Left ventricle myocardium inferior (tissue), 1 donor: ENCODE measurements around the gene FAF2. TPM values are rescaled to one million over a fixed set of nuclear protein-coding genes. Genes with fewer than 3 reads are reported as not detected.
A peak's percentile ranks its signal among the peaks of the same experiment; 100 is the strongest.

ENCODE experiments used
- DNase-seq: peaks from one replicate; pipeline ENCODE4 v3.0.0-alpha.2; 2020
- H3K27ac ChIP-seq: fragments of 200-600 bp; replicated peaks from 2 replicates; pipeline ENCODE4 v1.8.0; 2021
- H3K27me3 ChIP-seq: fragments of 200-600 bp; 2 replicates; pipeline ENCODE4 v1.8.0; 2021; ENCODE audit warnings: low read depth
- H3K36me3 ChIP-seq: fragments of 200-600 bp; 2 replicates; pipeline ENCODE4 v1.8.0; 2021
- H3K4me1 ChIP-seq: fragments of 200-600 bp; 2 replicates; pipeline ENCODE4 v1.8.0; 2021
- H3K4me3 ChIP-seq: fragments of 200-600 bp; 2 replicates; pipeline ENCODE4 v1.8.0; 2021; ENCODE audit warnings: mild to moderate bottlenecking, moderate library complexity
- H3K9me3 ChIP-seq: fragments of 200-600 bp; replicated peaks from 2 replicates; pipeline ENCODE4 v1.8.0; 2021
- intact Hi-C: fragments of 100-400 bp; cut with micrococcal nuclease; formaldehyde crosslinking; loops from one replicate; pipeline ENCODE4 v1.11.0; 2022
- total RNA-seq: library from RNA; stranded (reverse); fragmentation: NEBNext Ultra II Directional; extraction: Animal tissue kit (Norgen Biotek cat#: 25700); gene quantifications from one replicate; pipeline ENCODE4 v1.2.1, GENCODE V29; 2021
- TF ChIP-seq, protein P1 (sequence below): fragments of 200-600 bp; IDR thresholded peaks from 2 replicates; pipeline ENCODE4 v1.8.0; 2021; ENCODE audit warnings: antibody characterized with exemption, mild to moderate bottlenecking, borderline replicate concordance
- donor health status: DM: no; HTN: yes; CAD: no; lungs with severe emphysema.

The FAF2 gene
- total RNA-seq, 1 donor from 2014 or later: 13.0 TPM

DNA sequence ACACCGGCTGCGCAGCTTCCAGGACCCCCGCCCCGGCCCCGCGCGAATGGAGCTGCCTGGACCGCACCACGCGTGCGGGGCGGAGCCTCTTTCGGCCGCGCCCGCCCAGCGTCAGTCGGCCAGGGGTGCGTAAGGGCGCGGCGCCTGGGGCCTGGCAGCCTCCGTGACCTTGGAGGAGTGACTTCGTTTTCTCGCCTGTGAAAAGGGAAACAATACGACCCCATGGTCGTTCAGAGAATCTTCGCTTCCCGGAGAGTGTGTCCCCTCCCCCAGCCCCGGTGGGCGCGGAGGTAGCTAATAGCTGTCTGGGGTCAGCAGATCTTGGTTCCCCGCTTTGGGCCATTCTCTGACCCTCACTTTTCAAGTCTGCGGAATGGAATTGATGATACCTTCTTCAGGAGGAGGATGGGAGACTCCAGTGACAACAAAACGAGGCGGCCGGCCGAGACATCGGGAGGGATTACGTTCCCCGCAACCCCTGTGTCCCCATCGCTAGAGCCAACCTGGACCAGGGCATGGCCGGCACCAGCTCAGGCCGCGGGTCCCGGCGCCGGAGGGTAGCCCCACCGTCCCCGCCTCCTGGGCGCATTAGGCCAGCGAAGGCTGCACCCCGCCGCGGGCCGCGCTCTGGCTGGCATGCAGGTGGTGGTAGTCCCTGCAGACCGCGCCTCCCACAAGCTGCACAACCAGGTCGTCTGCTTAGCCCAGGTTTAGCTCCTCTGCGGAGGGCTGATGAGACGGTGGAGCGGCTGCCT, 95.4 kb downstream of the FAF2 start:
- Histone ChIP-seq H3K4me3 (peak overlapping the region; percentile 86), H3K27me3 (no peaks in the 10 kb centered on the region), H3K36me3 (no peaks in the 10 kb centered on the region), H3K9me3 (no peaks in the 10 kb centered on the region), H3K27ac (peak overlapping the region; percentile 91), H3K4me1 (peaks cover 57% of the 10 kb centered on the region)
- peak; percentile 83 for DNase-seq
- intact Hi-C loops: no loop called here
- TF ChIP-seq, protein P1, sequence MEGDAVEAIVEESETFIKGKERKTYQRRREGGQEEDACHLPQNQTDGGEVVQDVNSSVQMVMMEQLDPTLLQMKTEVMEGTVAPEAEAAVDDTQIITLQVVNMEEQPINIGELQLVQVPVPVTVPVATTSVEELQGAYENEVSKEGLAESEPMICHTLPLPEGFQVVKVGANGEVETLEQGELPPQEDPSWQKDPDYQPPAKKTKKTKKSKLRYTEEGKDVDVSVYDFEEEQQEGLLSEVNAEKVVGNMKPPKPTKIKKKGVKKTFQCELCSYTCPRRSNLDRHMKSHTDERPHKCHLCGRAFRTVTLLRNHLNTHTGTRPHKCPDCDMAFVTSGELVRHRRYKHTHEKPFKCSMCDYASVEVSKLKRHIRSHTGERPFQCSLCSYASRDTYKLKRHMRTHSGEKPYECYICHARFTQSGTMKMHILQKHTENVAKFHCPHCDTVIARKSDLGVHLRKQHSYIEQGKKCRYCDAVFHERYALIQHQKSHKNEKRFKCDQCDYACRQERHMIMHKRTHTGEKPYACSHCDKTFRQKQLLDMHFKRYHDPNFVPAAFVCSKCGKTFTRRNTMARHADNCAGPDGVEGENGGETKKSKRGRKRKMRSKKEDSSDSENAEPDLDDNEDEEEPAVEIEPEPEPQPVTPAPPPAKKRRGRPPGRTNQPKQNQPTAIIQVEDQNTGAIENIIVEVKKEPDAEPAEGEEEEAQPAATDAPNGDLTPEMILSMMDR: no peak

DNA sequence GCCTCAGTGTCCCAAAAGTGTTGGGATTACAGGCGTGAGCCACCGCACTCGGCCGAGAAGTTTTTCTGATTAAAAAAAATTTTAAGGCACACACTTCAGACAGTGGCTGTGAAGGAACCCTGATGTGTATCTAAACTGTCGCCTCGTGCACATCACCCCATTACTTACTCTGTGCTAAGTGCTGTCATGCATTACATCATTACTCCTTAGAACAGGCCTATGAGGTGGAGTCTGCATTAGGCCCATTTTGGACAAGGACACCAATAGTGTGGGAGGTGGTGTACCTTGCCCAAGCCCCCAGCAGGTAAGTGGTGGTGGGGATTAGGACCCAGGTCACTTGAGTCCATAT, 97.2 kb downstream of the FAF2 start:
- Histone ChIP-seq H3K27ac (no peak overlapping the region), H3K4me3 (peak overlapping the region; percentile 86), H3K4me1 (peaks cover 51% of the 10 kb centered on the region), H3K9me3 (no peaks in the 10 kb centered on the region), H3K36me3 (no peaks in the 10 kb centered on the region), H3K27me3 (peaks cover 6% of the 10 kb centered on the region)
- intact Hi-C loops: no loop called here
- TF ChIP-seq, protein P1: no peak
- no peak for DNase-seq

DNA sequence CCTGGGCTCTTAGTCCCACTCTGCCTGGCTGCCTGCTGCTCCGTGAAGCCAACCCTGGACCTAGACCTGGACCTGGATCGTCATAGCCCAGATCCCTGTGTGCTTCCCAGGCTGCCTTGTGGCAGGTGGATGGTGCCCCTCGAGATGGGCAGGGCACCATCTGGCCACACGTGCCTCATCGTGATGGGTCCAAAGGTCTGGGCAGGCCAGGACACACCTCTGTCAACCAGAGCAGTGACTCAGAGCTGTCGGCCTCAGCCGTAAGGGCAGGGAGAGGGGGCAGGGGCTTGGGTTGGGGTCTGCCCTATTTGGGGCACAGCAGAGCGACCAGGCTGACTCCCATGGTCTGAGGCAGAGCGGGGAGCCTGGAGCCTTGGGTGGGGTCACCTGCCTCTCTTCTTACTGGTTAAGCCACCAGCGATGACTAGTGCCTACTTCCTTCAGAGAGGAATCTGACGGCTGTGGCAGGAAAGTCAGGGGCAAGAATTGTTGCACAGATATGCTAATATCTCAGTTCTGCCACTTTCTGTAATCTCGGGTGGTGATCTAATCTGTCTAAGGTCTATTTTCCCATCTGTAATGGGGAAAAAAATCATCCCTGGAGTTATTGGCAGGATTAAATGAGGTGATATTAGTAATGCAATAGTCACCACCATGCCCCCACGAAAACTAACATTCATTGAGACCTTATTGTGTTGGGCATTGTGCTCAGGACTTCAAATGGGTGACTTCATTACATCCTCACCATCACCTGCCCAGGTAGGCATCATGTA, 97.7 kb downstream of the FAF2 start:
- Histone ChIP-seq H3K4me3 (no peak overlapping the region), H3K4me1 (peaks cover 50% of the 10 kb centered on the region), H3K27ac (no peak overlapping the region), H3K27me3 (peaks cover 12% of the 10 kb centered on the region), H3K36me3 (no peaks in the 10 kb centered on the region), H3K9me3 (no peaks in the 10 kb centered on the region)
- TF ChIP-seq, protein P1: no peak
- DNase-seq: no peak
- intact Hi-C loops: no loop called here

DNA sequence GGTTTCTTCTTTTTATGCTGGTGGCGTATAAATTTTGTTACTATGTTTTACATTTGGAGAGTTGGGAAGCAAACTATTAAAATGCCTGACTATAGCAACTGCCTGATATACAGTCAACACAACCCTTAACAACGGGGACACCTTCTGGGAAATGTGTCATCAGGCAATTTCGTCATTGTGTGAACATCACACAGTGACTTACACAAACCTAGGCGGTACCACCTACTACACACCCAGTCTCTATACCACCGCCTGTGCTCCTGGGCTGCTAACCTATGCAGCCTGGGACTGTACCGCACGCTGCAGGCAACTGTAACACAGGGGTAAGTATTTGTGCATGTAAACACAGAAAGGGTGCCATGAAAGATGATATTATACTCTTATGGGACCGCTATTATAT, 99.6 kb downstream of the FAF2 start:
- Histone ChIP-seq H3K4me3 (no peak overlapping the region), H3K9me3 (no peaks in the 10 kb centered on the region), H3K36me3 (no peaks in the 10 kb centered on the region), H3K4me1 (peaks cover 31% of the 10 kb centered on the region), H3K27me3 (peaks cover 27% of the 10 kb centered on the region), H3K27ac (no peak overlapping the region)
- no peak for DNase-seq
- intact Hi-C loops: no loop called here
- TF ChIP-seq, protein P1: no peak

DNA sequence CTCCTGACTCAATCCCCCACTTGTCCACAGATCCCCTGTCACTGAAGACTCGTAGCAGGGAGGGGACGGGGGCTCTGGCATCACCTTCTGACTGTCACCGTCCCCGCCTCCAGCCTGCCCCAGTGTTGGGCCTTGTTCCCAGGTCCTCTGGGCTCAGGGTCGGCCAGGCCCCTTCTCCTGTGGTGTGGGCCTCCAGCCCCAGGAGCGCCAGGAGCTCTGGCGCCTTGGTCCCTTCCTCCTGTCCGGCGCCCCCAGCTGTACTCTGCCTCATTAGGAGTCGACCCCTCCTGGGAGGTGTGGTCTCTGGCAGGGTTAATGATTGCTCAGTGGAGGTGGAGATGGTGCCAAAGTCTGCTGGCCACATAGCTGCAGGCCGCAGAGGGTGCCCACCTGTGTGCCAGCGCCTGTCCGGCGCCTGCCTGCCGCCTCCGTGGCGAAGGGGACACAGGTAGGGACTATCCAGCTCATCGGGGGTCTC, 100.8 kb downstream of the FAF2 start, which contains the start of gene CDHR2:
Gene CDHR2, plus strand, starts transcription at position 376 of the 478 bp plus-strand sequence. CDS start 16,011 bp downstream, outside the sequence.
- no peak for DNase-seq
- peaks cover 39% of the 10 kb centered on the region for H3K27me3 ChIP-seq
- intact Hi-C loops: no loop called here
- H3K4me3 ChIP-seq: no peak within 1 kb of the TSS
- H3K9me3 ChIP-seq: no peaks in the 10 kb centered on the region
- no peak within 1 kb of the TSS for H3K27ac ChIP-seq
- H3K36me3 ChIP-seq: no peaks in the 10 kb centered on the region
- TF ChIP-seq, protein P1: no peak
- peaks cover 23% of the 10 kb centered on the region for H3K4me1 ChIP-seq
